Metanephros (tissue), 2 donors: ENCODE results near the gene ZNF385A. TPM values are rescaled to one million over a fixed set of nuclear protein-coding genes. Genes with fewer than 3 reads are reported as not detected.

Experiments used
- small RNA-seq: library from RNA; depleted of rRNA; stranded (forward); fragments of <200 nt; gene quantifications from one replicate; pipeline ENCODE3, GENCODE V24; 2014; ENCODE audit warnings: low replicate concordance
- total RNA-seq: library from RNA; depleted of rRNA; stranded (reverse); fragments of >200 nt; gene quantifications from one replicate; pipeline ENCODE4 v1.2.3, GENCODE V29; 2014

Gene ZNF385A, protein sequence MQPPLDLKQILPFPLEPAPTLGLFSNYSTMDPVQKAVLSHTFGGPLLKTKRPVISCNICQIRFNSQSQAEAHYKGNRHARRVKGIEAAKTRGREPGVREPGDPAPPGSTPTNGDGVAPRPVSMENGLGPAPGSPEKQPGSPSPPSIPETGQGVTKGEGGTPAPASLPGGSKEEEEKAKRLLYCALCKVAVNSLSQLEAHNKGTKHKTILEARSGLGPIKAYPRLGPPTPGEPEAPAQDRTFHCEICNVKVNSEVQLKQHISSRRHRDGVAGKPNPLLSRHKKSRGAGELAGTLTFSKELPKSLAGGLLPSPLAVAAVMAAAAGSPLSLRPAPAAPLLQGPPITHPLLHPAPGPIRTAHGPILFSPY
- total RNA-seq: 12.1 TPM

DNA sequence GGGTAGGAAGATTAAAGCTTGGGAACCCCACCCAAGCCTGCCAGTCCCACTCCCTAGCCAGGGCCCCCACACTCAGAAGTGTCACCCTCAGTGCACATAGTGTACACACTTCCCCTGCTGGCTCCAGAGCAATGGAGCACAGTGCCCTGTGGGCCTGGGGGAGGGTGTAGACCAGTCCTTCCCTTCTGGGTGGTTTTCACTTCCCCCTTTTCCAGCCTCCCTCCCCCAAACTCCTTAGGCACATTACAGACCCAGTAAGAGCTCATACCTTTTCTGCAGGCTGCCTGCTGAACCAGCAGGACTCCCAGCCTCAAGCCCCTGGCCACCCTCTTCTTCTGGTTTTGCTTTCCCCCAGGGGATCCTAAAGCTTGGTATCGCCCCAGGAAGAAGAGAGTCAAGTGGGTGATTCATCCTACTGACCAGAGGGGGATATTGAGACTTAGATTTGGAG, at the start of gene ZNF385A:
Gene ZNF385A, minus strand, starts transcription at position 143 of the 451 bp plus-strand sequence. CDS start 219 bp downstream, outside the sequence.

DNA sequence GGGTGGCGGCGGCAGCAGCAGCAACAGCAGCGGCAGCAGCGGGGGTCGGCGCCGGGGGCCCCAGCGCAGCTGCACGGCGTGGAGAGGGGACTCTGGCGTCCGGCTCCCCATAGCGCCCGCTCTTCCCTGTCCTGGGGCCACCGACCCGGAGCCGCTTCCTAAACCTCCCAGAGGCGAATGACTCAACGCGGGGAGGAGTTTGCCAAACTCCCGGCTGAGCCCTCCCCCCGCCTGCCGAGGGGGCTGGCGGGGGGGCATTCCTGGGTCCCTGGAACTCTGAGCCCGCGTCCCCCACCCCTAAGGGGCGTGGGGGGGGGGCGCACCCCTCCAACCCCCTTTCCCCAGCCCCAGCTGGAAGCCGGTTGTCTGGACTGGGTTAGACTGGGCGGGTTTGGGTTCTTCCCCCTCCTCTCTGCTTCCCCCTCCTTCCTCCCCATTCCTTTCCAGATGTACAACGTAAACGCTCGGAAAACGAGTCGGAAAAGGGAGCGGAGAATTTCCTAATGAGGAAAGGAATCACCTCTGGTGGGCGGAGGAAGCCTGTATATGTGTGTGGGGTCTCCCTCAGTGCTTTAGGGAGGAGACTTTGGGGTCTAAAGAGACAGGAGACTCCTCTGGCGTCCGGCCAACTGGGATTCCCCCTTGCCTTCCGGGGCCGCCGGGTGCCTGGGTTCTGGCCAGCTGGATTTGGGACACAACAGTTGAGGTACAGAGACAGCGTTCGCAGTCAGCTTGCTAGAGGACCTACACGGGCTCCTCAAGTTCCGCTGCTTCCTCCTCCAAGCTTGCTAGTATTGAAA, 34.8 kb upstream of the ZNF385A start, which contains the start of gene ITGA5:
Gene ITGA5, minus strand, starts transcription at position 179 of the 800 bp plus-strand sequence. Its CDS starts 68 bp downstream, at position 111.

GRCh38 chr12:54364413-54364812, 20.1 kb downstream of the ZNF385A start, which contains the start of gene GPR84:
Gene GPR84 (minus strand): TSS chr12:54364486. CDS start chr12:54363851, 635 bp downstream.

GRCh38 chr12:54324617-54325441, 59.7 kb downstream of the ZNF385A start, which contains the start of gene COPZ1:
Gene COPZ1 (plus strand): TSS chr12:54325131. CDS start chr12:54325164, 33 bp downstream.

Small RNAs within 50 kb of the gene (small RNA-seq; reads per million reads assigned to genes)
- gene MIR148B: 222 reads per million, percentile 98 among the genes with 10 or more reads in this experiment
- gene RN7SL744P: not detected

Other genes starting within 250 kb of the ZNF385A start
- 27.5 TPM for gene SMUG1, start 195.7 kb downstream of the ZNF385A start, total RNA-seq
- 108 TPM for gene CBX5, start 104.6 kb downstream of the ZNF385A start, total RNA-seq
- 989 TPM for gene HNRNPA1, start 104.0 kb downstream of the ZNF385A start, total RNA-seq
- gene NFE2, start 83.7 kb downstream of the ZNF385A start, total RNA-seq: 6.6 TPM
- 148 TPM for gene COPZ1, start 59.6 kb downstream of the ZNF385A start, total RNA-seq
- gene GPR84, start 20.2 kb downstream of the ZNF385A start, total RNA-seq: 0.53 TPM
- gene ITGA5, start 34.5 kb upstream of the ZNF385A start, total RNA-seq: 59.6 TPM
- not detected for gene GTSF1, start 88.9 kb upstream of the ZNF385A start, total RNA-seq
- gene NCKAP1L, start 113.0 kb upstream of the ZNF385A start, total RNA-seq: 9.1 TPM
- 7.9 TPM for gene PDE1B, start 164.9 kb upstream of the ZNF385A start, total RNA-seq
- gene PPP1R1A, start 203.9 kb upstream of the ZNF385A start, total RNA-seq: 11.9 TPM